Measurements from ENCODE around the gene MPG. TPM values are rescaled to one million over a fixed set of nuclear protein-coding genes. Genes with fewer than 3 reads are reported as not detected.
"Not testable (repeated sequence)": the region's sequence is repeated elsewhere in the genome, so short reads cannot be mapped to it uniquely, and the experiment has no call there.

Gene MPG
- total RNA-seq, 1 donor from 2014 or later = 31.2 TPM

DNA sequence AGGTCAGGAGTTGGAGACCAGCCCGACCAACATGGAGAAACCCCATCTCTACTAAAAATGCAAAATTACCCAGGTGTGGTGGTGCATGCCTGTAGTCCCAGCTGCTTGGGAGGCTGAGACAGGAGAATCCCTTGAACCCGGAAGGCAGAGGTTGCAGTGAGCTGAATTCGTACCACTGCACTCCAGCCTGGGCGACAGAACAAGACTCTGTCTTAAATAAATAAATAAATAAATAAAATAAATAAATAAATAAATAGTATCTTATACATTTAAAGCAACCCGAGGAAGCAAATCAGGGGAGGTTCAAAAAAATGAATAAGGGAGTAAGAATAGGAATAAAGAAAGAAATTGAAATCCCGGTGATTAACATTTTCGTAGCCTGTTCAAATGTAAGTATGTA is 31.5 kb upstream of the MPG start:
- intact Hi-C loops (cut with micrococcal nuclease); DNase-seq; ATAC-seq: not testable (repeated sequence)

DNA sequence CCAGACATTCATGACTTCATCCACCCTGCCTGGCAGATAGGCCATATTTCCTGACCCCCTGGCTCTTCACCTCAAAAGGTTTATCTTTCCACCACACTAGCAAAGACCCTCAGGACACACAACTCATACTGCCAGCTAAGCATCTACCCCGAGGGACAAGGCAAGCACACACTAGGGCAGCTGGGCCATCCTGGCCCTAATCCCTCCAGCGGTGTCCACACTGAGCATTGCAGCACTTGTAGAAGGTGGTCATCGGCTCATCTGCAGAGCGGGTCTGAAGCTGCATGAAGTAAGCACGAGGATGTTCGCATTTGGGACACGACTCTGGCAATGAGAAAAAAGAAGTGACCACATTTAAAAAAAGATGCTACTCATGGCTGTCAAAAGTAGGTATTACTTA is 30.8 kb upstream of the MPG start:
- intact Hi-C loops (cut with micrococcal nuclease) = no loop called here
- DNase-seq (peak; percentile 6), ATAC-seq (no peak)

DNA sequence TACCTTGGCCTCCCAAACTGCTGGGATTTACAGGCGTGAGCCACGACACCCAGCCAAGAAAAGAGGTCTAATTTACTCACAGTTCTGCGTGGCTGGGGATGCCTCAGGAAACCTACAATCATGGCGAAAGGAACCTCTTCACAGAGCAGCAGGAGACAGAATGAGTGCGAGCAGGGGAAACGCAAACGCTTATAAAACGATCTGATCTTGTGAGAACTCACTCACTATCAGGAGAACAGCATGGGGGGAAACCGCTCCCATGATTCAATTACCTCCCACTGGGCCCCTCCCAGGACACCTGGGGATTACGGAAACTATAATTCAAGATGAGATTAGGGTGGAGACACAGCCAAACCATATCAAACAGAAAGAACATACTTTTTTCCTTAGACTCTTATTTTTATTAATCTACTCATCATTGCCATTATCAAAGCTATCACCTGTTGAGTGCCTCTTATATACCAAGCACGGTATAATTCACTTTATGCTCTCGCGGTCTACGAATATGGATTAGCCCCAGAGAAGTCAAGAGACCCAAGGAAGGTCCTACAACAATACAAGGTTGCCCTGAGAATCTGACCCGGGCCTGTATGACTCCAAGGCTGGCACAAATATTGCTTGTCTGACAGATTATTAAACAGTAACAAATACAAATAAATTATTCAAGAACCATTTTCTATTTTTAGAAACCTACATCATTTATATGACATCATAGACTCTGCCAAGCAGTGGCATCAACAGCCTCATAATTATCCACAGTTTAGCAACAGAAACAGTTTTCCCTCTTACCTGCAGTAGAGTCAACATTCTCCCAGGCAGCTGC is 27.0 kb upstream of the MPG start:
- no peak for DNase-seq

DNA sequence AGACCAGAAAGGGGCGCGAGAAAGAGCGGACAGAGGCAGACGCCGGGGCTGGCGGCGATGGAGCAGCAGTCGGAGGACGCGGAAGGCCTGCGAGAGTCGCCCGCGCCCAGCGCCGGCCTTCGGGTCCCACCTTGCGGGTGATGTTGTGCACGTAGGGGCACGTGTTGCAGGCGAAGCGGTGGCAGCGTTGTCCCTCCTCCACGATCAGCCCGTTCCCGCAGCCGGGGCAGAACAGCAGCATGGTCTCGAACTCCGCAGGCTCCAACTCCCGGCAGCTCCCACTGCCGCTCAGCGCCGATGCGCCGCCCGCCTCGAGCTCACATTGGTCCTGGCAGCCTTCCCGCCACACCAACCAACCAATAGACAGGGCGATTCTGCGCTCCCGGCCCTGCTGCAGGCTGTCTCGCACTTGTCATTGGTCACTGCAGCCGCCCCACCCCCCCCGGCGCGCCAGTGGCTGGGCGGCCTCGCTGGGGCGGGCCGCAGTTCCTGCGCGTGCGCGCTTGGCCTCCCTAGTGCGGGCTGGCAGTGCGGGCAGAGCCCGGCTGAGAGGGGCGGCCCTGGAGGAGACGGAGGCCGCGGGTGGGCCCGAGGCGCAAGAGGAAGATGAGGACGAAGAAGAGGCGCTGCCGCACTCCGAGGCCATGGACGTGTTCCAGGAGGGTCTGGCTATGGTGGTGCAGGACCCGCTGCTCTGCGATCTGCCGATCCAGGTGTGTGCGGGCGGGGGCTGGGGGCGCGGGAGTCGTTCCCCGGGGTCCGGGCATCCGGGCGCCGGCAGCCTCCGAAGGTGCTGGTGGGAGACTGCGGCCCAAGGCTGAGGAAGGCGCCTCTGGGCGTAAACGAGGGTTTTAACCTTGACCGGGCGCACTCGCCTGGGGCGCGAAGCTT is 24.4 kb upstream of the MPG start, which contains the start of the genes POLR3K and SNRNP25:
TSS of gene POLR3K (minus strand) at position 263 of the 891 bp plus-strand sequence. CDS start at position 241, 22 bp downstream.
TSS of gene SNRNP25 (plus strand) at position 483 of the 891 bp plus-strand sequence. CDS start at position 672, 189 bp downstream.
- peak; percentile 95 for ATAC-seq
- peak; percentile 100 for DNase-seq
- intact Hi-C loops (cut with micrococcal nuclease) = no loop called here

More for the DNA sequence above, 27.0 kb upstream of the MPG start:
- intact Hi-C loops (cut with micrococcal nuclease) = no loop called here
- ATAC-seq = no peak

DNA sequence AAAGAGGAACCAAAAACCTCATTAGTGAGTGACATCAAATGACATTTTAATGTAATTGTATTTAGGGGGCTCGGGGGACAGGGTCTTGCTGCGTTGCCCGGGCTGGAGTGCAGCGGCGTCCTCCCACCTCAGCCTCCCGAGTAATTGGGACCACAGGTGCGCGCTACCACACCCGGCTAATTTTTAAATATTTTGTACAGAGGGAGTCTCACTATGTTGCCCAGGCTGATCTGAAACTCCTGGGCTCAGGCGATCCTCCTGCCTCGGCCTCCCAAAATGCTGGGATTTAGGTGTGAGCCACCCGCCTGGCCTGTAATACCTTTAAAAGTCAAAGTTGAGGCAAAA is 23.8 kb upstream of the MPG start:
- intact Hi-C loops (cut with micrococcal nuclease) = no loop called here
- DNase-seq = no peak
- no peak for ATAC-seq

DNA sequence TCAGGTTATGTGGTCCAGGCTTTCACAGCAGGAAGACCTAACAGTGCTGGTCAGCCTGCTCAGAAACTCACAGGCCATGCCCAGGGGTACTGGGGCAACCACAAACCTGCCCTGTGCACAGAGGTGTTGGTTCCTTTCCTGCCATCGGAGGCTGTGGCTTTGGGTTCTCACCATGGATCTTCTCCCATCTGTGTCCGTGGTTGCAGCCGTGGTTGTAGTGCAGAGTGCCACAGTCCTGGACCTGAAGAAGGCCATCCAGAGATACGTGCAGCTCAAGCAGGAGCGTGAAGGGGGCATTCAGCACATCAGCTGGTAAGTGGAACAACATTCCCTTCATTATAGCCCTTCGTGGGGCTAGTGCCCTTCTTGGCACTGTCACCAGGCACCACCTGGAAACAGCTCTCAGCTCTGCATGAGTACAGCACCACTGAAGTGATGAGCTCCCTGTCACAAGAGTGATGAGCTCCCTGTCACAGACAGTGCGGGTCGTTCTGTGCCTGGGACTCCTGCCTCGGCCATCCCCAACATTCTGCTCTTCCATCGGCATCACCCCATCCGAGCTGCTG is 22.4 kb upstream of the MPG start:
- DNase-seq (peak; percentile 22), ATAC-seq (no peak)
- intact Hi-C loops (cut with micrococcal nuclease) = no loop called here

DNA sequence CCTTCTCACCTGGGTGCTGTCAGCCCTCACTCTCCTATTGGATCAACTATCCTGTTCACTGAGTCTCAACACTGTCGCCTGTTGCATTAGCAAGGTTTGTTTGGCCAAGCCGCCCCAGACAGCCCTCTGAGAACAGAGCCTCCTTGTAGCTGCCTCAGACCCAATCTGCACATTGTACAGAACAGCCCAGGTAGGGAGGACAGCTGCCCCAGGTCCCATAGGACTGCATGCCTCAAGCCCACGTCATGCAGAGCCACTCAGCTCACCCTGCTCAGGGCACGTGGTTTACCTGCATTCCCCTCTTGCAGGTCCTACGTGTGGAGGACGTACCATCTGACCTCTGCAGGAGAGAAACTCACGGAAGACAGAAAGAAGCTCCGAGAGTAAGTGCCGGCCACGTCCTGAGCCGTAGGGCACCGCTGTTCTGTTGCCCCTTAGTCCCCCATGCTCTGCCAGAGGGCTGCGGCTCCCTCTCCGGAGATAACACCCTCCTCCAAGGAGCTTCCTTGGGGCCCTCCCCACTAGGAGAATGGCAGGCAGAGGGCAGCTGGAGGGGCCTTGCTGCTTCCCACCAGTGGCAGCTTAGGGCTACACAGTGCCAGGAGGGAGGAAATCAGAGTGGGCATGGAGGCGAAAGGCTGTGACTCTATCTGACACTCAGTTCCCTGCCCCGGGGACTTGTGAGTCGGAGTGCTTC is 21.6 kb upstream of the MPG start:
- peak; percentile 18 for DNase-seq

DNA sequence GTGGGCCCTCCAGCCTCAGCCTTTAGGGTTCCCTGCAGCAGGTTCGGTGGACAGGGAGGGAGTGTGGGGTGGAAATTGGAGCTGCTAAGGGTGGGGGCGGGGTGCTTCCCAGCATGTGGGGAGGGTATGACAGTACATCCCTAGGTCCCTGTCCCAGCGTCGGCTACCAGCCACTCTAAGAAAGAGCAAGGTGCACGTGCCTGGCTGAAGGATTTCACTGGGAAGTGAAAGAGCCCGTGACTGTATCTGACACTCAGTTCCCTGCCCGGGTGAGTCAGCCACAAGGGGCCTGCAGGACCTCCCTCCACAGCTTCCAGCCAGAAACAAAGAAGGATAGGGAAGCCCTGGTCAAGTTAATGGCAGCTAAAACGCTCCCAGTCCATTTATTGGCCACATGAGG is 20.3 kb upstream of the MPG start:
- no peak for DNase-seq
- ATAC-seq = no peak

More for the DNA sequence above, 21.6 kb upstream of the MPG start:
- no peak for ATAC-seq
- intact Hi-C loops (cut with micrococcal nuclease) = no loop called here

DNA sequence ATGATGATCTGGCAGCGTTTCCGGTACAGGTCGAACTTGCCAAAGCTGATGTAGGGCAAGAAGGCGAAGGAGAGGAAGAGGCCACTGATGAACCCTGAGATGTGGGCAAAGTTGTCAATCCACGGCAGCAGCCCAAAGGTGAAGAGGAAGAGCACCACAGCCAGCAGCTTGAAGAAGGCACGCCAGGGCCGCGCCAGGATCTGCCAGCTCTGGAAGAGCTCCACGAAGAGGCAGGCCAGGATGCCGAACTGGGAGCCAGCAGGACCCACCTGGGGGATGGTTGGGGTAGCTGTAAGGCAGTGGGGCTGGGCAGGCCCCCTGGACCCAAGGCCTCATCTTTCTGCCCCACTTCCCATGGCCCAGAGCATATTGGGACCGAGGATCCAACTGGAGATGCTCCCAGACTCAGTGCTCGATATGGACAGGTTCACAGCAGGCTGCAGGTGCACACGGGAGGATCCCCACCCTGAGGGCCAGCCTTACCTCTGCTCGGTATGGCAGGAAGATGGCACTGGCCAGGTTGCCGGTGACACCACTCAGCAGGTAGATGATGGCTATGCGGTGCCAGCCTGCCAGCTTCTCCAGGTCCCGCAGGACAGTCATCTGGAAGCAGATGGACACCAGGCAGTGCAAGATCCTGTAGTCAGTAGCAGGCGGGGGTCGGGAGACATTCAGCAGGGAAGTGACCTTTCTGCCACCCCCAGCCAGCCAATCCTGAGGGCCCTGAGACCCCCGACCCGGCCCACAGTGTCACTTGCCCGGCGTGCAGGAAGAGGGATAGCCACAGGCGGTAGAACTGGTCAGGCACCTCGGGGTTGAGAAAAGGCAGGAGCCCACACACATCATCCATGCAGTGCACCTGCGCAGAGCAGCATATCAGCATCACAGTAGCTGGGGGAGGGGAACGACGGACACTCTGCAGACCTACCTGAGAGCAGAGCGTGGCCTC is 19.3 kb upstream of the MPG start:
- DNase-seq = peak; percentile 23
- ATAC-seq = no peak
- intact Hi-C loops (cut with micrococcal nuclease) = no loop called here

More for the DNA sequence above, 20.3 kb upstream of the MPG start:
- intact Hi-C loops (cut with micrococcal nuclease) = no loop called here

DNA sequence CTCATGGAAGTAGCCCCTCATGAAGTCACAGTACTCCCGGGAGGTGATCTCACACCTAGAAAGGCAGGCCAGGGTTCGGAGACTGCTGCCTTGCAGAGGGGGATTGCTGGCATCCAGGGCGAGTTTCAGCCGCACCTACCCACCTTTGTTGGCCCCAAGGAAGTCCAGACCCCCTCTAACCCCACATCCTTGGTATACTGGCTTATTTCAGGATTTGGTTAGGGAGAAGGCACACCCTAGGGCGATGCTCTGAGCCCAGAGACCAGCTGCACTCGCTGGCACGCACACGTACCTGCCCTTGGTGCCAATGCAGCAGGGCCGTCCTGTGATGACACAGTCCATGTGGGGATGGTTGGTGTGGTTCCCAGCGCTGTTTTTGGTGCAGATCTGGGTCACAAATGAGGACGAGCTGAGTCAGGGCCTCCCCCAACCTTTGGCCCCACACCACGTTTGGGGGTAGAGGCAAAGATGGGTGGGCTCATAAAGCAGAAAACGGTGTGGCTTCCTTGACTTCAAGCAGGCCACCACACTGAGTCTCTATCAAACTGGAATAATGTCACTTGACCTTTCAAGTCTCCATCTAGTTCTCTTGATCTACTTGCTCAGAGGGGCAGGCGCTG is 18.5 kb upstream of the MPG start:
- intact Hi-C loops (cut with micrococcal nuclease) = no loop called here
- DNase-seq (peak; percentile 10), ATAC-seq (no peak)

DNA sequence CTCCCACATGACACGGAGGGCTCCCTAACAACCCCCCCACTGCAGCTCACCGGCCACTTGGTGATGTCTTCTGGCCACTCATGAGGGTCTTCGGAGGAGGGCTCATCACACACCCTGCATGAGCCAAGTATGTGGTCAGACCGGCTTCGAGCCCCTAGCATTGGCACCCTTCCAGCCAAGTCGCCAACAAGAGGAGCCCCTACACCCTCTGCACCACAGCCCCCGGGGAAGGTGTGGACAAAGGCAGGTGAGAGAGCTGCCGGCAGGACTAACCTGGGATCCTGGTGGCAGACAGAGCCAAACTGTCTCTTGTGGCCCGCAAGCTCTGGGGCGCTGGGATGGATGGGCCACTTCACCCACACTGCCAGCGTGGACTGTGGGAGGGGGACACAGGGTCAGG is 17.9 kb upstream of the MPG start:
- DNase-seq = peak; percentile 18
- intact Hi-C loops (cut with micrococcal nuclease) = no loop called here

DNA sequence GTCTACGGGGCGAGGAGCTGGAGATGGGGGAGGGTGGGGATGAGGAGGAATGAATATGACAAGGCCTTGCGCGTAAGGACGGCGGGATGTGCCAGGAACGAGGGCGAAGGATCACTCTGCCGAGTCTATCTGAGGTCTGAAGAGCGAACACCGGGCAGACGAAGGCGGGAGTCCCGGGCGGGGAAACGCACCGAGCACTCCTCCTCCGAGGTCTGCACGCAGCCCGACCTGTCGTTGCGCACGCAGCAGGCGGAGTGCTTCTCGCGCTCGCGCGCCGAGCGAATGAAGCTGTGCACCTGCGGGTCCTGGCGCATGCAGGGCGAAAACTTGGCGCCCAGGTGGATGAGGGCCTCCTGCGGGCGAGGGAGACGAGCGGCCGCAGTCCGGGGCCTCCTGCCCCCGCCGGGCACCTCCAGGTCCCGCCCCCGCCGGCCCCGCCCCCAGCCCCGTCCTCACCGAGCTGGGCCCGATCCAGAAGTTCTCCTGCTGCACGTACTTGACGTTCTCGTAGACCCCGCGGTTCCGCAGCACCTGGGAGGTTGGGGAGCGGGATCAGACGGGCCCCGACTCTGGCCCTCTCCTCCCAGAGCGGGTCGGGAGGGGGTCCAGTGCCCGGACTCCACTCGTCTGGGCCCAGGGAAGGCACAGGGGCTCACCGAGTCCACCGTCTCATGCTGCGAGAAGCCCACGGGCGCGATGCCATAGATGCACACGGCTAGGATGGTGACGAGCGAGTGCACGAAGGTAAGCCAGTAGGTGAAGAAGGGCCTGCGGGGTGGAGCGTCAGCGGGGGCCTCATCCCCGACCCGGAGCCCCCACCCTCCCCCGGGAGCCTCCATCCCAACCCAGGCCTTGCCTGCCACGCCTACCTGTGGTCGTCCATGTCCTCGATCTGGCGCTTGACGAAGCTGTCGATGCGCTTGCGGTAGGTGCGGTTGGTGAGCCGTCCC is 16.8 kb upstream of the MPG start:
- DNase-seq (peak; percentile 27), ATAC-seq (no peak)
- intact Hi-C loops (cut with micrococcal nuclease) = no loop called here

More for the DNA sequence above, 17.9 kb upstream of the MPG start:
- ATAC-seq = no peak

DNA sequence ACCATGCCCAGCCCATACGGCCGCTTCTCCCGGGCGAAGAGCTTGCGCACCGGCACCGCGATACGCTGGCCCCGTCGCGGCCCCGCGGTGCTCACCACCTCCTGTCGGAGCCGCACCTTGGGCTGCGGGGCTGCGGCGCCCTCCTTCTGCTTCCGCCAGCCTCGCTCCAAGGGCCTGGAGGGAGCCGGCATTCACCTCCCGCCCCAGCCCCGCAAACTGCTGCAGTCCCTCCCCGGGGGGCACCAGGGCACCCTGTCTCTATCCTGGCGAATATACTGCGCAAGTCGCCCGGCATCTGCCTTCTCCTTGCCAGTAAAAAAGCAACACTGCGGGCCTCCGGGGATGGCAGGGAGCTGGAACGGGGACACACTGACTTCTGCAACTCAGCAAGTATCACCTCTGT is 16.1 kb upstream of the MPG start:
- ATAC-seq (no peak), DNase-seq (peak; percentile 30)
- intact Hi-C loops (cut with micrococcal nuclease) = no loop called here

DNA sequence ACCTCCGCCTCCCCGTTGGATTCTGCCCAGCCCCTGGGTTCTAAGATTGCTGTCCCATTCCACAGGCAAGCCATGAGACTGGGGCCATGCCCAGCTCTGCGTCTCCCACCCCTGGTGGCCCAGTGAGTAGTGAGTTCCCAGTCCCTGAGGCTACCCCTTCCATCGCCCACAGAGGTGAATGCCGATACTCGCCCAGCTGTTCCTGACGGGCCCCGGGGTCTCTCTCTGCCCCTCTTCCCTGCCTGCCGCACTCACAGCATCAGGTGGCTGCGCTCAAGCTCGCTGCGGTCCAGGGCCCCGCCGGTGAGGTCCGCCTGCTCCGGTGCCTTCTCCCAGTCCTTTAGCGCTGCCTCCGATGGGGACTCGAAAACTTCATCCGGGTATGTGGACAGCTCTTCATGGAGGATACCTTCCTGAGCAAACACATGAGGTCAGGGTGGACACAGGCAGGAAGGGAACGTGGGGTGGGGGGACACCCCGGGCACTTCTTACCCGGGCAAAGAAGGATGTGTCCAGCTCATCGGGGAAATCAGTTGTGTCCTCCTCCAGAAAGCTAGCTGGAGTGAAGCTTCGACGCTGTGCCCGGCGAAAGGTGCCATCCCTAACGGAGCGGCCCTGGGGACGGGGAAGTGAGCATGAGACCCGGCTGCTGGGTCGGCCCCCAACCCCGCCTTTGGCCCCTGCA is 15.6 kb upstream of the MPG start:
- intact Hi-C loops (cut with micrococcal nuclease) = no loop called here
- ATAC-seq = no peak
- peak; percentile 22 for DNase-seq

DNA sequence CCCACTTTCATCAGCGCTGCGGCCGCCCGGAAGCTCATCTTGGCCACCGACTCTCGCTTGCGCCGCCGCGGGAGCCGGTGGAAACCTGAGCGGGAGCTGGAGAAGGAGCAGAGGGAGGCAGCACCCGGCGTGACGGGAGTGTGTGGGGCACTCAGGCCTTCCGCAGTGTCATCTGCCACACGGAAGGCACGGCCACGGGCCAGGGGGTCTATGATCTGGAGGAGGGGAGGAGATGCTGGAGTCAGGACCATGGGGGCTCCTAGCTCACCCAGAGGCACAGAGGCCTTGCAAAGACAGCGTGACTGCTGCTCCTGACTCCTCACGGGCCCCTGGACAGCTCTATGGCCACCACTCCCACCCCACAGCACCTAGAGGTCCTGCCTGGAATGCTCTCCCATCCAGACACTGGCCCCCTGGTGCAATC is 15.0 kb upstream of the MPG start:
- intact Hi-C loops (cut with micrococcal nuclease) = no loop called here
- peak; percentile 25 for DNase-seq
- ATAC-seq = no peak

DNA sequence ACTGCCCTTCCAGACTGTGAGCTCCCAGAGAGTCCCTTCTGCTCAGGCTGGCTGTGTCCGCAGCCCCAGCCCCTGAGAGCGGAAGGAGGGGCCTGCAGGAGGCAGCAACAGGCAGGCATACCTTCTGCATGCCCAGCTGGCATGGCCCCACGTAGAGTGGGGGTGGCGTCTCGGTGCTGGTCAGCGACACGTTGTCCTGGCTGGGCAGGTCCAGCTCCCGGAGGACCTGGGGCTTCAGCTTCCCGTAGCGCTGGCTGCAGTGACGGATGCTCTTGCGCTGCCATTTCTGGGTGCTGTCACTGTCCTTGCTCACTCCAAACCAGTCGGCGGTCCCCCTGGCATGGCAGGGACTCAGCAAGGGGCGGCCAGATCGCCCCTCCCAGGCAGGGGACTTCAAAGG is 14.6 kb upstream of the MPG start:
- ATAC-seq (no peak), DNase-seq (peak; percentile 32)
- intact Hi-C loops (cut with micrococcal nuclease) = no loop called here
